ENCODE measurements around the gene LRRN4CL.
"Not testable (repeated sequence)": the region's sequence is repeated elsewhere in the genome, so short reads cannot be mapped to it uniquely, and the experiment has no call there.

Gene LRRN4CL

DNA sequence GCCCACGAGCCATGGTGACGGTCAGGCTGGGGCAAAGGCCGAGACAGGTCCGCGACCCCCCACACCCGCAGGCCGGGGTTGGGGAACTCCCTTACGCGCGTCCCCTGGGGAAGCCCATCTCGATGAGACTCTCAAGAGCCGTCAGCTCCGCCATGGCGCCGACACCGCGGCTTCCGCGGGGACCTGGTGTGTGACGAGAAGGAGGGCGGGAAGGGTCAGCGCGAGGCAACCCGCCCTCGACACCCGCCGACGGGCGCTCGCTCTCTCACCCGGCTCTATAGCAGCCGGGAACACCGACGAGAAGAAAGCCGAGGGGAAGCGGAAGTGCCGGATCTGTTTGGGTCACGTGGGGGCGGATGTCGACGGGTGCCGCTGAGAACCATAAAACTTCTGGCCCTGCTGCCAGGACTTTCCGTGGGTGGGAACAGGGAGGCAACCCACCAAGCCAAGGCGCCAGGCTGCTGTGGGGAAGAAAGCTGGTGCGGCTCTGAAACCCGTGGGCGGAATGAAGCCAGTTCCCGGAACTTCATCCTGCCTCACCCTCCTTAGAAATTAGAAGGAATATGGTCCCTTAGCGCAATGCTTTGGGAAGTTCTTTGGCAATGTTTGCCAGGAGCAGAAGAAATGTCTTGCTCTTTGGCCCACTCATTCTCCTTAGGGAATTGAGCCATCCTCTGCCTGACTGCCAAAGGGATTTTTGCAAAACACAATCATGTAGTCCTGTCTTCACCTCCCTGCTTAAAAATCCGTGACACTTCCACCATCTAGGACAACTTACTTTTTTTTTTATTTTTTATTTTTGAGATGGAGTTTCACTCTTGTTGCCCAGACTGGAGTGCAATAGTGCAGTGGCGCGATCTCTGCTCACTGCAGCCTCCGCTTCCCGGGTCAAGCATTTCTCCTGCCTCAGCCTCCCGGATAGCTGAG, 10.3 kb downstream of the LRRN4CL start, which contains the start of gene UBXN1:
Gene UBXN1 (minus strand): TSS at position 304 of the 927 bp plus-strand sequence. CDS start 150 bp downstream, at position 154.
- DNase-seq, result peak; percentile 80
- TF ChIP-seq, protein P1, sequence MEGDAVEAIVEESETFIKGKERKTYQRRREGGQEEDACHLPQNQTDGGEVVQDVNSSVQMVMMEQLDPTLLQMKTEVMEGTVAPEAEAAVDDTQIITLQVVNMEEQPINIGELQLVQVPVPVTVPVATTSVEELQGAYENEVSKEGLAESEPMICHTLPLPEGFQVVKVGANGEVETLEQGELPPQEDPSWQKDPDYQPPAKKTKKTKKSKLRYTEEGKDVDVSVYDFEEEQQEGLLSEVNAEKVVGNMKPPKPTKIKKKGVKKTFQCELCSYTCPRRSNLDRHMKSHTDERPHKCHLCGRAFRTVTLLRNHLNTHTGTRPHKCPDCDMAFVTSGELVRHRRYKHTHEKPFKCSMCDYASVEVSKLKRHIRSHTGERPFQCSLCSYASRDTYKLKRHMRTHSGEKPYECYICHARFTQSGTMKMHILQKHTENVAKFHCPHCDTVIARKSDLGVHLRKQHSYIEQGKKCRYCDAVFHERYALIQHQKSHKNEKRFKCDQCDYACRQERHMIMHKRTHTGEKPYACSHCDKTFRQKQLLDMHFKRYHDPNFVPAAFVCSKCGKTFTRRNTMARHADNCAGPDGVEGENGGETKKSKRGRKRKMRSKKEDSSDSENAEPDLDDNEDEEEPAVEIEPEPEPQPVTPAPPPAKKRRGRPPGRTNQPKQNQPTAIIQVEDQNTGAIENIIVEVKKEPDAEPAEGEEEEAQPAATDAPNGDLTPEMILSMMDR (IDR thresholded peaks at IDR 0.05; ENCODE audit: low read depth, low read length), result no peak
- Histone ChIP-seq H3K9me3 (no peaks in the 10 kb centered on the region), H3K4me3 (ENCODE audit: low read depth, low read length) (peak within 1 kb of the TSS; percentile 84), H3K27me3 (no peaks in the 10 kb centered on the region), H3K4me1 (no peaks in the 10 kb centered on the region; the same call in 1 of the 2 replicates), H3K36me3 (peaks cover 6% of the 10 kb centered on the region)

DNA sequence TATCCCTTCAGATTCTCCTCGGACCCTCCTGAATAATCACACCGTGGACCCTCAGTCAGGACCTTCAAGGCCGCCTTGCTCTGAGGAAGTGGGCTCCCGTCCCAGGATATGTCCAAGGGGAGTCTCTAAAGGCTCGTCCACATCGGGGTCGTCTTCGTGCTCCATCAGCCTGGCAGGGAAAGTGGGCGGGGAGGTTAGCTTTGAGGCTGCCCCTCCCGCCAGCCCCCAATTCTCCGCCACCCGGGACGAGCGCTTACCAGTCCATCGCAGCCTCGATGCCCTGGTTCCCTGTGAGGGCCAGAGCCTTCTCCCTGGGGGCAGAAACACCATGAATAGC, 10.9 kb downstream of the LRRN4CL start:
- TF ChIP-seq, protein P1 (IDR thresholded peaks at IDR 0.05; ENCODE audit: low read depth, low read length), result no peak
- H3K4me3 ChIP-seq (ENCODE audit: low read depth, low read length), result peak overlapping the region; percentile 84
- no peaks in the 10 kb centered on the region for H3K27me3 ChIP-seq
- DNase-seq, result no peak
- H3K9me3 ChIP-seq, result no peaks in the 10 kb centered on the region
- H3K4me1 ChIP-seq, result no peaks in the 10 kb centered on the region; the same call in 1 of the 2 replicates
- H3K36me3 ChIP-seq, result peaks cover 10% of the 10 kb centered on the region

DNA sequence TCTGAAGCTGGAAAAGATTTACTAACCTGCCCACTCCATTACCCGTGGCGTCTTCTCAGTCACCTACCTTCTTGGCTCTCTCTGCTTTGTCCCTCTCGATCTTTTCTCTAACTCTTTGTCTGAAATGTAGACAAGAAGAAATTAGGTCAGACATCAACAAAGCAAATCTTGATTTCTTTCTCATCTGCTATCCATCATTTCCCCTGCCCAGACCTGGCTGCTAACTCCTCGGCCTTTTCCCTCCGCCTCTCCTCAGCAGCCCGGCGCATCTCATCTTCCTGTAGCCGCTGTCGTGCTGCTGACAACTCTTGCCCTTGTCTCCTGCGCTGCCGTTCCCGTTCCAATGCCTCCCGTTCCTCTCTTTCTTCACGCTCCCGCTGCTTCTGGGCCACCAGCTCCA, 11.6 kb downstream of the LRRN4CL start:
- DNase-seq, result no peak
- Histone ChIP-seq H3K4me3 (ENCODE audit: low read depth, low read length) (peak overlapping the region; percentile 84), H3K9me3 (no peaks in the 10 kb centered on the region), H3K27me3 (no peaks in the 10 kb centered on the region), H3K36me3 (peaks cover 10% of the 10 kb centered on the region), H3K4me1 (no peaks in the 10 kb centered on the region; the same call in 1 of the 2 replicates)
- TF ChIP-seq, protein P1 (IDR thresholded peaks at IDR 0.05; ENCODE audit: low read depth, low read length), result no peak

DNA sequence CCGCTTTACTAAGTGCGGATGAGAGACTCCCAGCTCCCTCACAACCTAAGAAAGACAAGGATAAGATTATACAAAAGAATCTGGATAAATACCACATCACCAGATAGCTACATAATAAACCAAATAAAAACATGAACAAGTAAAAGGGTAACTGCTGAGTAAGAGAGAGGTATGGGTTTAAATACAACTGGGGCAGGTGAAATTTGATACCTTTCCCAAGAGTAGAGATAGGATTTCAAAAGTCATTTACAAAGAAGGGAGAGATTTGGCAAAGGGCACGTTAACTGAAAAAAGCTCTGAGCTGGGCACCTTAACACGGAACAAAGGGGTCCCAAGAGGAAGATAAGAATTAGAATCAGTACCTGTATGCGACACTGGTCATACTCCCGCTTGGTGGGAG, 12.2 kb downstream of the LRRN4CL start:
- no peaks in the 10 kb centered on the region; the same call in 1 of the 2 replicates for H3K4me1 ChIP-seq
- TF ChIP-seq, protein P1 (IDR thresholded peaks at IDR 0.05; ENCODE audit: low read depth, low read length), result no peak
- peaks cover 10% of the 10 kb centered on the region for H3K36me3 ChIP-seq
- H3K4me3 ChIP-seq (ENCODE audit: low read depth, low read length), result no peak overlapping the region
- H3K9me3 ChIP-seq, result no peaks in the 10 kb centered on the region
- no peaks in the 10 kb centered on the region for H3K27me3 ChIP-seq
- no peak for DNase-seq

DNA sequence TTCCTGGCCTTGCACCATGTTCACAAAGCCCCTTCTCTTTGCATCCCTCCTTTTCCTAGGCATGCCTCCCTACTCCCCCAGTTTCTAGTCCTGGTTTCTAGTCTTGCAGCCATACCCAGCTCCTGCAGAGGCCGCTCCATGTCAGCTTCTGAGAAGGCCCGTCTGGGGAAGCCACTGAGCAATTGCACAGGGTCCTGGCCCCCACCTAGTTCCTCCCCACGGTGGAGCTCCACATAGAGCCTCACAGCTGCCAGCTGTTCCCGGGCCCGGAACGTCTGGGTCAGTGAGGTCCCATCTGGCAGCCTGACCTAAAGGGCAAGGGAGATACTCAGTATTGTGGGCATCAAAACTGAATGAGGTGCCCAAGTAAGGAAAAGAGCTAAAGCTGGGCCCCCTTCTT, 12.6 kb downstream of the LRRN4CL start:
- Histone ChIP-seq H3K4me3 (ENCODE audit: low read depth, low read length) (no peak overlapping the region), H3K4me1 (no peaks in the 10 kb centered on the region; the same call in 1 of the 2 replicates), H3K9me3 (no peaks in the 10 kb centered on the region), H3K27me3 (no peaks in the 10 kb centered on the region), H3K36me3 (peaks cover 10% of the 10 kb centered on the region)
- TF ChIP-seq, protein P1 (IDR thresholded peaks at IDR 0.05; ENCODE audit: low read depth, low read length), result no peak; the same call in 1 of the 2 replicates
- no peak for DNase-seq

DNA sequence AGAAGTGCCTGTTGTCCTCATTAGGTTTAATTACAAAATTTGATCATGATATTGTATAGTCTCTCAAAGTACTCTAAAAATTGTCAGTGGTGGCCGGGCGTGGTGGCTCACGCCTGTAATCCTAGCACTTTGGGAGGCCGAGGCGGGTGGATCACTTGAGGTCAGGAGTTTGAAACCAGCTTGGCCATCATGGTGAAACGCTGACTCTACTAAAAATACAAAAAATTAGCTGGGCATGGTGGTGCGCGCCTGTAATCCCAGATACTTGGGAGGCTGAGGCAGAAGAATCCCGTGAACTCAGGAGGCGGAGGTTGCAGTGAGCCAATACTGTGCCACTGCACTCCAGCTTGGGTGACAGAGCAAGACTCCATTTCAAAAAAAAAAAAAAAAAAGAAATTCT, 13.9 kb downstream of the LRRN4CL start:
- not testable (repeated sequence) for H3K9me3 ChIP-seq; H3K27me3 ChIP-seq; DNase-seq; H3K4me1 ChIP-seq; H3K36me3 ChIP-seq; H3K4me3 ChIP-seq (ENCODE audit: low read depth, low read length)
